ENCODE results near the gene CD47. TPM values are rescaled to one million over a fixed set of nuclear protein-coding genes. Genes with fewer than 3 reads are reported as not detected.

CD47 gene
- total RNA-seq, 1 experiment from 2014 or later = 63.6 TPM

DNA sequence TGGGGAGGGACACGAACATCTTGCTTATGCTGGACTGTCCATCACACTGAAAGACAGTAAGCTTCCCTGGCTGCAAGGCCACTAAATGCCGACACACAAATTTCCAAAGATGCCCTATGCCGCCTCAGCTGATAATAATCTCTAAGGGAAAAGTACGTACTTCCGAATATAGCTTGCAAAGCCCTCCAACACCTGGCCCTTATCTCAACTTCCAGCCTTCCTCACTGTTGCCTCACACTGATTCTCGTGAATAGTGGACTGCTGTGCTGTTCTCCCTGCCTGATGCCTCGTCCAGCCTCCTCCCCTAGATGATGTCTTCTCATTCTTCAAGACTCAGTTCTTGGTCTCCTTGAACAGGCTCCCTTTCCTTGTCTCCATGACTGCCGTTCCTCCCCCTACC lies 72.3 kb downstream of the CD47 start:
- Histone ChIP-seq H3K9ac (ENCODE audit: low read length) (no peak overlapping the region), H3K4me2 (ENCODE audit: low read length) (no peak overlapping the region), H3K9me2 (replicated peaks; ENCODE audit: low read length) (no peaks in the 10 kb centered on the region), H3K4me3 (ENCODE audit: low read length) (no peak overlapping the region), H3F3A (ENCODE audit: low read length, unreplicated experiment) (no peaks in the 10 kb centered on the region), H3K4me1 (ENCODE audit: insufficient read depth, low read length) (no peaks in the 10 kb centered on the region), H3K79me2 (ENCODE audit: low read length) (no peaks in the 10 kb centered on the region), H3K27me3 (ENCODE audit: low read length) (no peaks in the 10 kb centered on the region), H2AFZ (ENCODE audit: low read length) (no peak overlapping the region), H3K36me3 (ENCODE audit: low read depth, low read length) (no peaks in the 10 kb centered on the region), H3K27ac (ENCODE audit: low read length) (no peak overlapping the region), H3K9me3 (ENCODE audit: low read length) (no peaks in the 10 kb centered on the region), H4K20me1 (ENCODE audit: low read length) (no peaks in the 10 kb centered on the region)
- POLR2A ChIA-PET (ENCODE audit: unreplicated experiment) = no interaction called here
- intact Hi-C loops (cut with micrococcal nuclease) = no loop called here
- ATAC-seq (no peak), DNase-seq (no peak)
- CTCF ChIA-PET = no interaction called here
- BruUV-seq (replicated peaks) = no TSS peak
- TF ChIP-seq, protein P1, sequence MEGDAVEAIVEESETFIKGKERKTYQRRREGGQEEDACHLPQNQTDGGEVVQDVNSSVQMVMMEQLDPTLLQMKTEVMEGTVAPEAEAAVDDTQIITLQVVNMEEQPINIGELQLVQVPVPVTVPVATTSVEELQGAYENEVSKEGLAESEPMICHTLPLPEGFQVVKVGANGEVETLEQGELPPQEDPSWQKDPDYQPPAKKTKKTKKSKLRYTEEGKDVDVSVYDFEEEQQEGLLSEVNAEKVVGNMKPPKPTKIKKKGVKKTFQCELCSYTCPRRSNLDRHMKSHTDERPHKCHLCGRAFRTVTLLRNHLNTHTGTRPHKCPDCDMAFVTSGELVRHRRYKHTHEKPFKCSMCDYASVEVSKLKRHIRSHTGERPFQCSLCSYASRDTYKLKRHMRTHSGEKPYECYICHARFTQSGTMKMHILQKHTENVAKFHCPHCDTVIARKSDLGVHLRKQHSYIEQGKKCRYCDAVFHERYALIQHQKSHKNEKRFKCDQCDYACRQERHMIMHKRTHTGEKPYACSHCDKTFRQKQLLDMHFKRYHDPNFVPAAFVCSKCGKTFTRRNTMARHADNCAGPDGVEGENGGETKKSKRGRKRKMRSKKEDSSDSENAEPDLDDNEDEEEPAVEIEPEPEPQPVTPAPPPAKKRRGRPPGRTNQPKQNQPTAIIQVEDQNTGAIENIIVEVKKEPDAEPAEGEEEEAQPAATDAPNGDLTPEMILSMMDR (conservative IDR thresholded peaks at IDR 0.05; ENCODE audit: low read depth, low read length) = no peak
- no peak for TF ChIP-seq EZH2 (IDR thresholded peaks at IDR 0.05; ENCODE audit: low read length, unreplicated experiment)

DNA sequence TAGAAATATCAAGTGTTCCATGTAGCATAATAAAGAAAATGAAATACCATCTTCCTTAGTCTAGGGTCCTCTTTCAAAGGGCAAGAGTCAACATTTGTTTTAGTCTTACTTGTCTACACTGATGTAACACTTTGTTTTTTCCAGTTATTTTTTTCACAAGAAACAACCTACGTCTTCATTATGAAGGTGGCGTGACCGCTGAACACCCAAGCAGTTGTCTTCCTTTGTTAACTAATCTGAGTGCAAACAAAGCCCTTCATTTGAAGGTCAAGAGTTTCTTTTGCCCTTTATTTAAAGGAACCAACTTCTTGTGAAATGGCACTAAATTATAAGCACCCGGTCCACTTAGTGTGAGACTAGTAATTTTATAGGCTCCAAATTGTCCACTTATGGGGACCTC lies 73.2 kb downstream of the CD47 start:
- H3K4me2 ChIP-seq (ENCODE audit: low read length) = no peak overlapping the region
- no peaks in the 10 kb centered on the region for H3F3A ChIP-seq (ENCODE audit: low read length, unreplicated experiment)
- H3K27ac ChIP-seq (ENCODE audit: low read length) = no peak overlapping the region
- CTCF ChIA-PET = no interaction called here
- intact Hi-C loops (cut with micrococcal nuclease) = no loop called here
- BruUV-seq (replicated peaks) = no TSS peak
- no peak overlapping the region for H3K9ac ChIP-seq (ENCODE audit: low read length)
- H4K20me1 ChIP-seq (ENCODE audit: low read length) = no peaks in the 10 kb centered on the region
- DNase-seq (no peak), ATAC-seq (no peak)
- H3K9me3 ChIP-seq (ENCODE audit: low read length) = no peaks in the 10 kb centered on the region
- no peaks in the 10 kb centered on the region for H3K9me2 ChIP-seq (replicated peaks; ENCODE audit: low read length)
- no peaks in the 10 kb centered on the region for H3K4me1 ChIP-seq (ENCODE audit: insufficient read depth, low read length)
- H3K27me3 ChIP-seq (ENCODE audit: low read length) = no peaks in the 10 kb centered on the region
- H3K4me3 ChIP-seq (ENCODE audit: low read length) = no peak overlapping the region
- no peaks in the 10 kb centered on the region for H3K36me3 ChIP-seq (ENCODE audit: low read depth, low read length)
- no peak overlapping the region for H2AFZ ChIP-seq (ENCODE audit: low read length)
- POLR2A ChIA-PET (ENCODE audit: unreplicated experiment) = no interaction called here
- TF ChIP-seq EZH2phosphoT487 (IDR thresholded peaks at IDR 0.05; ENCODE audit: borderline replicate concordance, low read length) (no peak), EZH2 (IDR thresholded peaks at IDR 0.05; ENCODE audit: low read length, unreplicated experiment) (no peak)
- TF ChIP-seq, protein P1 (conservative IDR thresholded peaks at IDR 0.05; ENCODE audit: low read depth, low read length) = no peak
- H3K79me2 ChIP-seq (ENCODE audit: low read length) = no peaks in the 10 kb centered on the region

DNA sequence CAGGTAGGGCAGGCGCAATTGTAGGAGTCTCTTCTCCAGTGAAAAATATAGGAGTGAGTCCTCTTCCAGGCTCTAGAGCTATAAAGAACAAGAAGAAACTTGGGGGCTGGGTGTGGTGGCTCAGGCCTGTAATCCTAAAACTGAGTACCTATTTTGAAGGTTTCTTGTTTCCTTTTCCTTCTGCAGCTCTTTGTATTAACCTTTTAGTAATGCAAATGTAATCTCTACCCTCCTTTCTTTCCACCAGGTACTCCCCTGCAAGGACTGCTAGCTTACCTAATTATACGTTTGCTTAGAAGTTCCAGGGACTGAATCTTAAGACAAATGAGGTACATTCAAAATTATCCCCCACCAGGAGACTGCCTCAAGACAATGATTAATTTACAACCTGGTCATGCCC lies 75.9 kb downstream of the CD47 start:
- Histone ChIP-seq H3K4me1 (ENCODE audit: insufficient read depth, low read length) (no peaks in the 10 kb centered on the region), H4K20me1 (ENCODE audit: low read length) (no peaks in the 10 kb centered on the region), H2AFZ (ENCODE audit: low read length) (no peak overlapping the region), H3K9me3 (ENCODE audit: low read length) (no peaks in the 10 kb centered on the region), H3K9ac (ENCODE audit: low read length) (no peak overlapping the region), H3K36me3 (ENCODE audit: low read depth, low read length) (no peaks in the 10 kb centered on the region), H3K9me2 (replicated peaks; ENCODE audit: low read length) (no peaks in the 10 kb centered on the region), H3K4me2 (ENCODE audit: low read length) (no peak overlapping the region), H3F3A (ENCODE audit: low read length, unreplicated experiment) (no peaks in the 10 kb centered on the region), H3K27ac (ENCODE audit: low read length) (no peak overlapping the region), H3K79me2 (ENCODE audit: low read length) (no peaks in the 10 kb centered on the region), H3K27me3 (ENCODE audit: low read length) (no peaks in the 10 kb centered on the region), H3K4me3 (ENCODE audit: low read length) (no peak overlapping the region)
- DNase-seq = no peak
- no TSS peak for BruUV-seq (replicated peaks)
- TF ChIP-seq, protein P1 (conservative IDR thresholded peaks at IDR 0.05; ENCODE audit: low read depth, low read length) = no peak
- TF ChIP-seq EZH2 (IDR thresholded peaks at IDR 0.05; ENCODE audit: low read length, unreplicated experiment) (no peak), EZH2phosphoT487 (IDR thresholded peaks at IDR 0.05; ENCODE audit: borderline replicate concordance, low read length) (no peak)
- intact Hi-C loops (cut with micrococcal nuclease) = no loop called here
- CTCF ChIA-PET = no interaction called here
- ATAC-seq = no peak
- POLR2A ChIA-PET (ENCODE audit: unreplicated experiment) = no interaction called here

Measured in PC-3 (cell line).